Measurements from ENCODE around the gene PLEKHG4B.
"Not testable (repeated sequence)": the region's sequence is repeated elsewhere in the genome, so short reads cannot be mapped to it uniquely, and the experiment has no call there.

PLEKHG4B gene

DNA sequence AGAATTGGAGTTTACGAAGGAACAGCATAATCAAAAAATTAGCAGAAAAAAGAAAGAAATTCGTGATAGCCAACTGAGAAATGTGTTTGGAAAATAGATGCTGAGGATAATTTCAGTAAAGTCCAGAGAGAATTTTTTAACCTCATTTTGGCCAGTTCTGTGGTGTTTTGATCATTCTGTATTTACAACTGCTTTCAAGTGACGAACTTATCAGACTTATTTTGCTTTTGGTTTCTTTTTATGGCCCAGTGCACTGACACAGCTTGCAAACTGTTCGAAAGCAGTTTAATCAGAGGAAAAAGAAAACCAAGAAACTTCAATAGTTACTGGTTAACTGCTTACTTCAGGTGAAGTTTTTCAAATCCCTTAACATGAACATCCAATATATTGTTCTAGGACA lies 128.0 kb downstream of the PLEKHG4B start:
- DNase-seq (ENCODE audit: low read depth in 3 of 3), result no peak

DNA sequence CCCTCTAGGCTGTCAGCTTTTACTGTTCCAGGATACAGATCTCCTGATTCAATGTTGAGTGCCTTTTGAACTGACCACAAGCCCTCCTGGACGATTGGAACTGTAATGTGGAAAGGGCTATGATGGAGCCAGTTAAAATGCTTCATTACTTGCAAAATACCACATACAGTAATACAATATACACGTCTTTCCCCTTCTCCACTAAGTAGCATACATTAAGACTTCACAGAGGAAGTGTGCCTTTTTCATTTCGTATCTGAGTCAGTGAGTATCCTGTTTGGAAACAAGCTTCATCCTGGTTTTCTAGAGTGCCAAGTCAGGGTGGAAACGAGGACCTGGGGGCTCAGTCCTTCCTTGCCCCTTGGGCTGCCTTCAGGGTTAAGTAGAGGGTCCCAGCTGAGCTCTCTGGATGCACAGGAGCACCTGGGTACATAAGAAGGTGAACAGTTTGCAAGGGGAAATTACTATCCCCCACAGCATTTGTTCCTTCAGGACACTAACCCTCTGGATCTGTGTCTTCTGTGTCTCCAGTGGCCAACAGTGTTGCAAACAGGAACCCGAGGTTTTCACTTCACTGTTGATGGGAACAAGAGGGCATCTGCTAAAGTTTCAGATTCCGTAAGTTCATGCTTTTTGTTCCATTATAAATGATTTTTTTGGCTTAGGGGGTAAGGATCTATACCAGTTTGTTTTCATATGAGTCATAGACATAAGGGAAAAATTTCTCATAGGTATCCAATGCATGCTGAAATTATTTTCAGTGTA lies 131.2 kb downstream of the PLEKHG4B start:
- DNase-seq (ENCODE audit: low read depth in 3 of 3), result not testable (repeated sequence)

- no peak for DNase-seq (ENCODE audit: low read depth in 3 of 3)
These were observed 131.8 kb downstream of the PLEKHG4B start for GRCh38 chr5:223791-224190.

- no peak for DNase-seq (ENCODE audit: low read depth in 3 of 3)
These were observed 133.4 kb downstream of the PLEKHG4B start for GRCh38 chr5:225334-225733.

DNA sequence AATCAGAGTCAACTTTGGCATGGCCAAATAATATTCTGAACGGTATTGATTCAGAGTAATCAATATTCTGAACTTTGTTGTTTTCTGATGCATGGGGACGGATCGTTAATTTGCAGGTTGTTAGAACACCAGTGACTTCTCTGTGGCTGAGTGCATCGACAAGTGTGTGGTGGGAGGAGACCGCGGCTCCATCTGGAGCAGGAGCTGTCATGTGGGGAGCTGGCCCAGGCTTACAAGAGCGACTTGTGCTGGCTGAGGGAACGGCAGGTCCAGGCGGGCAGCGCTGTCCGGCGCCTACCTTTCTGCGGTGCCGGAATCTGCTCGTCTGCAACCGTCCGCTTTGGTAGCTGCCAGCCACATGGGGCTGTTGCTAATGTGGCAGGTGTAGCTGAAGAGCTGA lies 135.4 kb downstream of the PLEKHG4B start:
- not testable (repeated sequence) for DNase-seq (ENCODE audit: low read depth in 3 of 3)

DNA sequence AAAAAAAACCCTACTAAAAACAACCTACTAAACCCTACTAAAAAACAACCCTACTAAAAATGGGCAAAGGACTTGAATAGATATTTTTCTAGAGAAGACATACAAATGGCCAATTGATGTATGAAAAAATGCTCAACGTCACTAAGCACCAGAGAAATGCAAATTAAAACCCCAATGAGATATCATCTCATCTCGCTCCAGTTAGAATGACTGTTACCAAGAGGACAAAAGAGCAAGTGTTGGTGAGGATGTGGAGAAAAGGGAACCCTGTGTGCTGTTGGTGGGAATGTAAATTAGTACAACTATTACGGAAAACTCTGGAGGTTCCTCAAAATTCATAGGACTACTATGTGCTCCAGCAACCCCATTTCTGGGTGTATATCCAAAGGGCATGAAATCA lies 136.9 kb downstream of the PLEKHG4B start:
- no peak for DNase-seq (ENCODE audit: low read depth in 3 of 3)

DNA sequence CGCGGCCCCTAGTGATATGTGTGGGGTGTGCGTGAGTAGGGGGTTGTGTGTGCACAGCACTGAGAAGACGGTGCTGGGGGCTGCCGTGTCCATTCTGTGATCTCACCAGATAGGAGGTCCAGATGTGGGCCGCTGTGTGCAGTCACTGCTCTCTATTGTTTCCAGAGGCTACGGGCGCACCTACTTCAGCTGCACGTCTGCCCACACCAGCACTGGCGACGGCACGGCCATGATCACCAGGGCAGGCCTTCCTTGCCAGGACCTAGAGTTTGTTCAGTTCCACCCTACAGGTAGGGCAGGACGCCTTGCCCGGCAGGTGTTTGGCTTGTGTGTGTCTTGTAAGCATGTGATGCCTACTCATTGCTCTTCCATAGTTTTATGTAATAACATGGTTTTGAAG lies 138.7 kb downstream of the PLEKHG4B start:
- DNase-seq (ENCODE audit: low read depth in 3 of 3), result no peak

DNA sequence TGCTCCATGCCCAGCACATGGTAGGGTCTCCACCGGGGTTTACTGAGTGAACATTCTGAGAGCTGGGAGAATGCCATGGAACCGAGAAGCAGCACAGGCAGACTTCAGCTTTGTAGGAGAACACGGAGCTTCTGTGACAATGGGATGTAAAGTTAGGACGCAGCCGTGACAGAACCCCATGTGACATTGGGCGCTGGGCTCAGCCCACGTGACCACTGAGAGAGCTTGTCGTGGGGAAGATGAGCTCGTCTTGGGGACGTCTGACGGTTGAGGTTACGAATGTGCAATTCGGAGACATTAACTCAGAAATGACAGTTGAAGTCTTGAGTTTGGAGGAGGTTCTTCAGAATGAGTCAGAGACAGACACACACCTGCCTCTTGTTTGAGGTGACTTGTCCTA lies 139.7 kb downstream of the PLEKHG4B start:
- DNase-seq (ENCODE audit: low read depth in 3 of 3), result no peak

- DNase-seq (ENCODE audit: low read depth in 3 of 3), result not testable (repeated sequence)
These were observed 141.5 kb downstream of the PLEKHG4B start for GRCh38 chr5:233426-233825.

GRCh38 chr5:234450-234849 lies 142.5 kb downstream of the PLEKHG4B start:
- no peak for DNase-seq (ENCODE audit: low read depth in 3 of 3)

GRCh38 chr5:235527-235926 lies 143.6 kb downstream of the PLEKHG4B start:
- DNase-seq (ENCODE audit: low read depth in 3 of 3), result not testable (repeated sequence)

DNA sequence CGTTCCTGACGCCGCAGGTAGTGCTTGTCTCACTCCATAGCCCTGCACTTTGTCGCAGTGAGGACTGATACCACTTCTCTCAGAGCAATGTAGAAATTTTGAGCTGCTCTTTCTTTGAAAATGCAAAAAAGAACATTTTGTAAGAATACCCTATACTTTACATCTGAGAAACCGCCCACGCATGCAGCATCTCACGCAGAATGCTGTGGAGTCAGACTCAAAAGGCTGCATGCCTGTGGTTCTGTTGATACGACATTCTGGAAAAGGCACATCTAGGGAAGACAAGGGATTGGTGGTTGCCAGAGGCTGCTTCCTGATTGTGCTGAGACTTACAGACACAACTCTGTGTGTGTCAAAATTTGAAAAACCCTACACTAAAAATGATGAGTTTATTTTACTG lies 146.0 kb downstream of the PLEKHG4B start:
- not testable (repeated sequence) for DNase-seq (ENCODE audit: low read depth in 3 of 3)

Data from stimulated activated CD4-positive, alpha-beta T cell treated with anti-CD3 and anti-CD28 coated beads, TNF-alpha, amount 100 ng/mL, for 24 hours (primary cell).